Natural killer cell (primary cell): ENCODE measurements around the gene HCK. TPM values are rescaled to one million over a fixed set of nuclear protein-coding genes. Genes with fewer than 3 reads are reported as not detected.

ENCODE experiments used
- ATAC-seq, 3 donors: fragments of 150-1000 bp in 2 of 3; fragments of 200-7000 bp in 1 of 3; cut with Tn5 transposase; 1 replicate in 1 of 3; 2 replicates in 2 of 3; pipeline ENCODE4 v1.10.0; 2021; ENCODE audit warnings: mild to moderate bottlenecking in 2 of 3, moderate library complexity in 2 of 3
- DNase-seq, 2 donors: peaks; one replicate each; pipeline versions ENCODE4 v3.0.0 to v3.0.0-alpha.2; 2013 to 2021; ENCODE audit warnings: mixed read lengths in 1 of 2
- H3K27ac ChIP-seq: one replicate; pipeline ENCODE4 v1.5.1; 2013; ENCODE audit warnings: mild to moderate bottlenecking, low read length
- H3K27me3 ChIP-seq: one replicate; pipeline ENCODE4 v1.6.1; 2013; ENCODE audit warnings: low read length; ENCODE audit not compliant: control insufficient read depth, insufficient read depth
- H3K36me3 ChIP-seq: one replicate; pipeline ENCODE4 v1.6.1; 2013; ENCODE audit warnings: low read length; ENCODE audit not compliant: control insufficient read depth, insufficient read depth
- H3K4me1 ChIP-seq: one replicate; pipeline ENCODE4 v1.6.1; 2013; ENCODE audit warnings: low read length; ENCODE audit not compliant: control insufficient read depth, insufficient read depth
- H3K4me3 ChIP-seq: one replicate; pipeline ENCODE4 v1.5.1; 2013; ENCODE audit warnings: low read length
- H3K9me3 ChIP-seq: one replicate; pipeline ENCODE4 v1.6.1; 2013; ENCODE audit warnings: low read length; ENCODE audit not compliant: control insufficient read depth, insufficient read depth
- H3K27ac Mint-ChIP-seq, 2 donors: one replicate each; pipeline ENCODE4 v1.8.0; 2022; ENCODE audit warnings: mild to moderate bottlenecking in 2 of 2, mixed read lengths in 2 of 2, moderate library complexity in 1 of 2
- H3K27me3 Mint-ChIP-seq, 2 donors: one replicate each; pipeline ENCODE4 v1.8.0; 2022; ENCODE audit warnings: low read depth in 2 of 2, mixed read lengths in 2 of 2
- H3K36me3 Mint-ChIP-seq: one replicate; pipeline ENCODE4 v1.8.0; 2022; ENCODE audit warnings: mixed read lengths
- H3K4me1 Mint-ChIP-seq, 2 donors: one replicate each; pipeline ENCODE4 v1.8.0; 2022; ENCODE audit warnings: mixed read lengths in 2 of 2
- H3K4me3 Mint-ChIP-seq: one replicate; pipeline ENCODE4 v1.8.0; 2022; ENCODE audit warnings: mild to moderate bottlenecking, moderate library complexity, mixed read lengths
- H3K9me3 Mint-ChIP-seq, 2 donors: one replicate each; pipeline ENCODE4 v1.8.0; 2022; ENCODE audit warnings: mixed read lengths in 2 of 2
- WGBS: methylation state at CpG from one replicate; pipeline ENCODE4 v1.1.7; 2013; ENCODE audit warnings: missing lambda C conversion rate; ENCODE audit not compliant: insufficient coverage; 5-methylcytosine and 5-hydroxymethylcytosine counted together
- intact Hi-C: fragments of 100-400 bp; cut with micrococcal nuclease; formaldehyde crosslinking; loops from one replicate; pipeline ENCODE4 v1.14.2; 2022
- total RNA-seq, 4 donors: library from RNA; stranded (reverse); fragments of 120-200 nt in 1 of 4; gene quantifications; one replicate each; pipeline versions ENCODE4 v1.2.3 to v1.2.4, GENCODE V29; 2013 to 2022
- TF ChIP-seq, protein P1 (sequence below): fragments of 200-600 bp; IDR thresholded peaks from one replicate; pipeline ENCODE4 v1.8.0; 2022; ENCODE audit warnings: antibody characterized with exemption

Gene HCK
- total RNA-seq, 3 donors from 2014 or later (not counting 1 experiment from before 2014, with no cell fraction given) = 6.3 to 31.6 (median 12.4) TPM

DNA sequence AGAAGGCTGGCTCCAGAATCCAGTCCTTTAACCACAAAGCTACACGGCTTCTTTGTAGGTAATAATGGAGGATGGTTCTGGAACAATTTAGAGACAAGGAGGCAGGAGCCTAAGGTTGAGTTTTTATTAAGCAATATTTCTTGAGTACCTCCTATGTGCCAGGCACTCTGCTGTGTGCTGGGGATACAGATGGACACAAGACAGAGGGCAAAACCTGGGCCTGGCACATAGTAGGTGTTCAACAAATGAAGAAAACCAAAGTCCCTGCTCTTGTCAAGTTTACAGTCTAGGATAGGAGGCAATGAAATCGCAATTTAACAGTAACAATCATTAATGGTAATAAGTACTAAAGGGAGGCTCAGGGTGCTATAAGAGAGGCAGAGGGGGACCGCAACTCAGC, 24.4 kb upstream of the HCK start:
- Histone ChIP-seq H3K4me1 (peaks cover 6% of the 10 kb centered on the region), H3K36me3 (no peaks in the 10 kb centered on the region), H3K4me3 (no peak overlapping the region), H3K27me3 (peaks cover 19% of the 10 kb centered on the region), H3K27ac (no peak overlapping the region), H3K9me3 (no peaks in the 10 kb centered on the region)
- no peaks in the 10 kb centered on the region for H3K4me1 Mint-ChIP-seq
- intact Hi-C loops = no loop called here
- H3K4me3 Mint-ChIP-seq = no peak overlapping the region
- H3K27me3 Mint-ChIP-seq = peaks cover 16 to 46% of the 10 kb centered on the region in 2 donors
- H3K9me3 Mint-ChIP-seq = no peaks in the 10 kb centered on the region
- TF ChIP-seq, protein P1, sequence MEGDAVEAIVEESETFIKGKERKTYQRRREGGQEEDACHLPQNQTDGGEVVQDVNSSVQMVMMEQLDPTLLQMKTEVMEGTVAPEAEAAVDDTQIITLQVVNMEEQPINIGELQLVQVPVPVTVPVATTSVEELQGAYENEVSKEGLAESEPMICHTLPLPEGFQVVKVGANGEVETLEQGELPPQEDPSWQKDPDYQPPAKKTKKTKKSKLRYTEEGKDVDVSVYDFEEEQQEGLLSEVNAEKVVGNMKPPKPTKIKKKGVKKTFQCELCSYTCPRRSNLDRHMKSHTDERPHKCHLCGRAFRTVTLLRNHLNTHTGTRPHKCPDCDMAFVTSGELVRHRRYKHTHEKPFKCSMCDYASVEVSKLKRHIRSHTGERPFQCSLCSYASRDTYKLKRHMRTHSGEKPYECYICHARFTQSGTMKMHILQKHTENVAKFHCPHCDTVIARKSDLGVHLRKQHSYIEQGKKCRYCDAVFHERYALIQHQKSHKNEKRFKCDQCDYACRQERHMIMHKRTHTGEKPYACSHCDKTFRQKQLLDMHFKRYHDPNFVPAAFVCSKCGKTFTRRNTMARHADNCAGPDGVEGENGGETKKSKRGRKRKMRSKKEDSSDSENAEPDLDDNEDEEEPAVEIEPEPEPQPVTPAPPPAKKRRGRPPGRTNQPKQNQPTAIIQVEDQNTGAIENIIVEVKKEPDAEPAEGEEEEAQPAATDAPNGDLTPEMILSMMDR = no peak
- no peak for ATAC-seq
- 93% methylated on average over 2 of the region's 3 CpGs for WGBS
- H3K27ac Mint-ChIP-seq = no peak overlapping the region
- no peak for DNase-seq
- H3K36me3 Mint-ChIP-seq = no peaks in the 10 kb centered on the region

DNA sequence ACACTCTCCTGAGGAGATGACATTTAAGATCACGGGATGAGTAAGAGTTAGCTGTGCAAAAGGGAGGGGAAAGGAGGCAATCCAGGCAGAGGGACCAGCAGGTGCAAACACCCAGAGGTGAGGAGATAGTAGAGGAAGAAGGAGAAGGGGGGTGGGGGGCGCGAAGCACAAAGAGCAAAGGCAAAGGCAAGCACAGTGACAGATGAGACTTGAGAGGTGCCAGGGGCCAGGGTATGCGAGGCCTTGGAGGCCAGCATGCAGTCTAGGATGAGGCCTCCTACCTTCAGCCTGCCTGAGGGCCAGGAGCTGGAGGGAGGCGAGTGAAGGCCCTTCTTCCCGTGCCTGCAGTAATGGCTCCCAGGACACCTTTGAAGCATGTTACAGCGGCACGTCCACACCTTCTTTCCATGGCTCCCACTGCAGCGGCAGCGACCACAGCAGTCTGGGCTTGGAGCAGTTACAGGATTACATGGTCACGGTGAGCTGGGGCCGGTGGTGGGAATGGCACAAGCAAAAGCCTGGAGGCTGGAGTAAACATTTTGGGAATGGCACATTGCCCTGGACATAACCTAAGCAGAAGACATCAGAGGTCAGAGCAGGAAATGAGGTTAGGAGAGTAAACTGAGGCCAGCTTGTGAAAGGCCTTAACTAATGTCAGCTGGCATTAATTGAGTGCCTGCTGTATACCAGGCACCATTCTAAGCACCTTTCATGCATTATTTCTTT, 23.2 kb upstream of the HCK start:
- no peak for DNase-seq
- H3K9me3 ChIP-seq = no peaks in the 10 kb centered on the region
- ATAC-seq = no peak
- Mint-ChIP-seq H3K4me1 (no peaks in the 10 kb centered on the region), H3K27me3 (peaks cover 16 to 48% of the 10 kb centered on the region in 2 donors), H3K36me3 (no peaks in the 10 kb centered on the region), H3K27ac (no peak overlapping the region), H3K4me3 (no peak overlapping the region), H3K9me3 (no peaks in the 10 kb centered on the region)
- WGBS = 81% methylated on average over 12 of the region's 12 CpGs
- TF ChIP-seq, protein P1 = no peak
- intact Hi-C loops = no loop called here
- peaks cover 6% of the 10 kb centered on the region for H3K4me1 ChIP-seq
- H3K27ac ChIP-seq = no peak overlapping the region
- no peak overlapping the region for H3K4me3 ChIP-seq
- no peaks in the 10 kb centered on the region for H3K36me3 ChIP-seq
- H3K27me3 ChIP-seq = peaks cover 14% of the 10 kb centered on the region

DNA sequence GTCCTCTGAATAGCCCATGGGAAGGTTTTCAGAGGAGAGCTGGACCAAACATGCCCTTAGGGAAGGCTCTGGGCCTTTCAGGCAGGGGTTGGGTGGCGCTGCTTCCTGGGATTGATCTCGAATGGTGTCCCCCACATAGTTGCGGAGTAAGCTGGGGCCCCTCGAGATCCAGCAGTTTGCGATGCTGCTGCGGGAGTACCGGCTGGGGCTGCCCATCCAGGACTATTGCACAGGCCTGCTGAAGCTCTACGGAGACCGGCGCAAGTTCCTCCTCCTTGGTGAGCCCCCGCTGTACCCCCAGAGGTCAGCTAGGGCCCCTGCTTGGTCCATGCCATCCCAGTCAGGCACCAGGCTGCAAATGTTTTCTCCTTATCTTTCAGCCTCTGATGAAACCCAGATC, 22.5 kb upstream of the HCK start:
- Mint-ChIP-seq H3K27me3 (peaks cover 16 to 54% of the 10 kb centered on the region in 2 donors), H3K4me3 (no peak overlapping the region), H3K9me3 (no peaks in the 10 kb centered on the region), H3K4me1 (no peaks in the 10 kb centered on the region), H3K36me3 (no peaks in the 10 kb centered on the region), H3K27ac (no peak overlapping the region)
- Histone ChIP-seq H3K4me1 (peaks cover 11% of the 10 kb centered on the region), H3K27me3 (peaks cover 11% of the 10 kb centered on the region), H3K9me3 (no peaks in the 10 kb centered on the region), H3K36me3 (no peaks in the 10 kb centered on the region), H3K27ac (no peak overlapping the region), H3K4me3 (no peak overlapping the region)
- ATAC-seq (no peak), DNase-seq (no peak)
- TF ChIP-seq, protein P1 = no peak
- intact Hi-C loops = no loop called here
- 91% methylated on average over 11 of the region's 11 CpGs for WGBS
